Inflammatory macrophage treated with lipopolysaccharide for 4 hours (primary cell): ENCODE measurements around the gene C10orf67.
"Not testable (repeated sequence)": the region's sequence is repeated elsewhere in the genome, so short reads cannot be mapped to it uniquely, and the experiment has no call there.

ENCODE experiments used
- DNase-seq: peaks from one replicate; pipeline ENCODE4 v3.0.0-alpha.2; 2020

C10orf67 gene

DNA sequence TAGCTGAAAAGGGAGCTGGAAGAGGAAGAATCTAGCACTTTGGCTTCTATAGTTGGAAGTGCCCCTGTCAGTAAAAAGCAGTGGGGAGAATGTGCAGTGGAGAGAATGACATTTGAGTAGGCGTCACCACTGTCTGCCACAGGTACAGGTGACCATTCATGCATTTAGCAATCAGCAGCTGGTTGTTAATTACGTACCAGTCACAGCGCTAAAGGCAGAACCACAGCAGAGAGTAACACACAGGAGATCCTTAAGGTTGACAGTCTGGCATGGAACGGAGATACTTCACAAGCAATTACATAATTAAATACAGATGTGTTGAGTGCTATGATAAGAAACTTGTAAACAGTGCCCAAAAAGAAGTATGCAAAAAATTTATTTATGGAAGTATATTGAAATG lies 24.8 kb downstream of the C10orf67 start:
- DNase-seq: no peak

DNA sequence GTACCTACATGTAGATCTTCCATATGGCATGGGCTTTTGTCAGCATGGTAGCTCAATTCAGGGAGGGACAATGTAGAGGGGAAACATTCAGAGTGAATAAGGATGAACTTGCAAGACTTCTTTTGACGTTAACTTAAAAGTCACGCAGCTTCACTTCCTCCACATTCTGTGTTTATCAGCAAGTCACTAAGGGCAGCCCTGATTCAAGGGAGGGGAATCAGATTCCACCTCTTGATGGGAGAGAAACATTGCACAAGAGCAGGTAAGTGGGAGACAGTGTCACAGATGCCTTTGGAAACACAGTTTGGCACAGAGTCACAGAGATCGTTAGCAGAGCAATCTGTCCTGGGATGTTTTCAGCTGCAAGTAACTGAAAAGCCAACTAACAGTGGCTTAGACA lies 26.2 kb downstream of the C10orf67 start:
- no peak for DNase-seq

DNA sequence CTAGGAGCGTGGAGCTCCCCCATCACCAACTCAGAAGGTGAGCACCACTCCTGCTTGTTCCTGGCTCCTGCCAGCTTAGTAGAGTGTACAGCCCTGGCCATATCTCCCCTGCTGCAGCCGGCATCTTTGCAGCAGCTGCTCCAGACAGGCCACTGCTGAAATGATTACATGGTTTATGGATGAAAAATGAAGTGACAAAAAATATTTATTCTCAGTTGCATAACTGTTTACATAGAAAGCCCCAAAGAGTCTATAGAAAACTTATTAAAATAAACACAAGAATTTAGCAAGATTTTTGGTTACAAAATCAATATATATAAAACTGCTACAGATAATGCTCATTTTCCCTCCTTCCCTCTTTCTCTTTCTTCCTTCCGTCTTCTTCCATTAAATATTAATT lies 27.2 kb downstream of the C10orf67 start:
- DNase-seq: no peak

DNA sequence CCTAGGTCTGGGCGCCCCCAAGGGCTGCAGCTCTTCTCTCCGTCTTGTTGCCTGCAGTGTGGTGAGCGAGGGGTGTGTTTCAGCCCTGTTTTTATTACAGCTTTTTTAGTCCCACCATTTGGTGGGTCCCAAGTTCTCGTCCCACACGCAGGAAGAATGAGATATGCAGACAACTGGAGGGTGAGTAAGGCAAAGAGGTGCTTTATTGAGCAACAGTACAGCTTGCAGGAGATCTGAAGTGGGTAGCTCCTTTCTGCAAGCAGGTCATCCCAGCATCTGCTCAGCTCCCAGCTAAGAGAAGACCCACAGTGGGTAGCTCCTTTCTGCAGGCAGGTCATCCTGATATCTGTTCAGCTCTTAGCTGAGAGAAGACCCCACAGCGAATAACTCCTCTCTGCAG lies 28.2 kb downstream of the C10orf67 start:
- no peak for DNase-seq

DNA sequence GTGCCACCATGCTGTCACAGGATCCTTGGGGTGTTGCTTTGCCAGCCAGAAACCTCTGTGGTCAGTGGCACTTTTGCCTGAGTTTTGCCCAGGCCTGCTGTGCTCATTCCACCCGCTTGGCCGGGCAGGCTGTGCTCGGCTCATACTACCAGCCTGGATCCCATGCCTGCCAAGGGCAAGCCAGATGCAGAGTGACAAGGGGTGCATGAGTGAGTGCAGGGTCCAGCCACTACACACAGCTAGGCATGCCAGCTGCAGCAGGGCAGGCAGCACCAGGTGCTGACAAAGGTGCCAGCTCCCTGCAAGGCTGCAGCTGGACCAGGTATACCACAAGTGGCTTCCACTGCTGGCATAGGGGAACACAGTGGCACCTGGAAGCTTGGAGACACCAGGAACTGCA lies 28.6 kb downstream of the C10orf67 start:
- DNase-seq: no peak

DNA sequence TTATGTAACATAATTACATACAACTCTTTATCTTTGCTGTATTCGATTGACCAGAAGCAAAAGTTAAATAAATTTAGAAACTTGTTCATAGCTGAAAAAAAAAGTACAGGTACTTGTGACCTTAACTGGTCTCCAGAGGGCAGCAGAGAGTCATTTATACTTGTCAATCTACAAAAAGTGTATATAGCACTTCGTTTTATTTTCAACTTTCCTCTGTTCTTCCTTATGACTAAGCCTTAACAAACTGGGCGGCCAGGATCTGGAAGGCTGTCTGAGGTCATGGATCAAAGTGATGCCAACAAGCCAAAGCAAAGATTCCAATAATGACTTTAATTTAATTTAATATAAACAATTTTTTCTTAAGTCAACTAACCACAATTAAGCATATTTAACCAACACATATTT lies 29.8 kb downstream of the C10orf67 start:
- peak; percentile 87 for DNase-seq

DNA sequence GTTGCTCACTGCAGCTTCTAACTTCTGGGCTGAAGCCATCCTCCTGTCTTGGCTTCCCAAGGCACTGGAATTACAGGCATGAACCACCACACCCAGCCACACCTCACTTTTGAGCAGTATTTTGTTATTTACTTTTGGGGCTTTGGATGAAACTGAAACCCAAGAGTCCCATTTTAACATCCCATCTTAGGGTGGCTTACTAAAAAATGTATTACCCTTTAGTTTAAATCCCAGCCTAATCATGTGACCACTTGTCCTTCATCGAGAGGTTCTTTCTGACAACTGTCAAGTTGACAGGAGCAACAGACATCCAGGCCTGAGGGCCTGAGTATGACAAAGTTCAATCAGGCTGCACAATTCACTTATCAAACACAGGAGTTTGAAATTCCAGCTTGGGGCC lies 33.6 kb downstream of the C10orf67 start:
- DNase-seq: no peak

DNA sequence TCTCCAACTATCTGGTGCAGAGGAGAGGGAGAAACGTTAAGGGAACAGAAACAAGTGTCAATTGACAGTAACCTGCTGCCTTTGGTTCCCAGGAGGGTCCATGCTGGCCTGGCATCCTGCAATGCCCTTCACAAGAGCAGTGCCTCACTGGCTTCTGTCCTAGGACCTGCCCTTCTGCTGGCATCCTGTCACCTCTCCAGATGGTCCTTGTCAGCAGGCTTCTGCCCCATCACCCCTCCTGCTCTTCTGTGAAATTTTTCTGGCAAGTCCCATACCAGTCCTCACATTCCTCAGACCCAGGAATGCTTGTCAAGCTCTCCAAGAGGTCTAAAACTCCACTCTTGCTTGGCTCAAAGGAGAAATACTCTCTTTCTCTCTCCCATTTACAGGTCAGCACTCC lies 34.2 kb downstream of the C10orf67 start:
- DNase-seq: no peak

DNA sequence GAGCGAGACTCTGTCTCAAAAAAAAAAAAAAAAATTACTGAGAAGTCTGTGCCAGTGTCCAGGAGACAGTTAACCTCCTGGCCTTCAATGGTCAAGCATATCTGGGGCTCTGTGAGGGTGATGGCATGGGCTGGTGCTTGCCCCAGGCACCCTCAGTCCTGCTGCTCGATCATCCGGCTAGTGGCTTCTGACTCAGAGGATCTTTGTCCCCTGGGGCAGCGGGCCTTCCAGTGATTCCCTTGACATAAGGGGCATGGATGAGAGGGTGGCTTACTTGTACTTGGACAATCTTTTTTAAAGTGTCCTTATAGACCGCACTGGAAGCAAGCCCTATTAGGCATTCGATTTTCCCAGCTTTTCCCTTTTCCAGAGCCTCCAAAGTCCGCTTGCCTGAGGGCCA lies 44.6 kb downstream of the C10orf67 start:
- not testable (repeated sequence) for DNase-seq

DNA sequence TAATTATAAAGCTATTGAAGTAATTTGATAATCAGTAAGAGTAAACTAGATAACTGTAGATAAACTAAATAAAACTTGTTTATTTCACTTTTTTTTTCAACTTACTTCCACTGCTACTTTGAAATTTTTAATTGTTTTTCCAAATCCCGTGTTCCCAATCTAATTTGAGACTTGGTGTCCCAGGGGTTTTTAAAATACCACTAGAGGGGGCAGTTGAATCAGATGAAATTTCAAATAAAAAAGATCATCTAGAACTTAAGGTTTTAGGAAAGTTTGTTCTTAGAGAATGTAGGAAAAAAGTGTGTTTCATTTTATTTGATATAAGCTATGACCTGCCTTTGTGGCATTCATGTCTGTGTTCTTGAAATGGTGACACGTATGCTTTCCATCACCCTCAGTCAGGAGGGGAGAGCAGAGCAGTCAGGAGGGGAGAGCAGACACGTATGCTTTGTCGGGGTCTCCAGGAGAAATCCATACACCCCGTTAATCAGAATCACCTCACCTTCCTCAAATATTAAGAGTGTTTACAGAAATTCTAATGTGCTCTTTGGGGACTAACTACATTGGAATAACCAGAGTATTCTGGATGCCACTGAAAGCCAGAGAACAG lies 49.9 kb downstream of the C10orf67 start:
- no peak for DNase-seq

DNA sequence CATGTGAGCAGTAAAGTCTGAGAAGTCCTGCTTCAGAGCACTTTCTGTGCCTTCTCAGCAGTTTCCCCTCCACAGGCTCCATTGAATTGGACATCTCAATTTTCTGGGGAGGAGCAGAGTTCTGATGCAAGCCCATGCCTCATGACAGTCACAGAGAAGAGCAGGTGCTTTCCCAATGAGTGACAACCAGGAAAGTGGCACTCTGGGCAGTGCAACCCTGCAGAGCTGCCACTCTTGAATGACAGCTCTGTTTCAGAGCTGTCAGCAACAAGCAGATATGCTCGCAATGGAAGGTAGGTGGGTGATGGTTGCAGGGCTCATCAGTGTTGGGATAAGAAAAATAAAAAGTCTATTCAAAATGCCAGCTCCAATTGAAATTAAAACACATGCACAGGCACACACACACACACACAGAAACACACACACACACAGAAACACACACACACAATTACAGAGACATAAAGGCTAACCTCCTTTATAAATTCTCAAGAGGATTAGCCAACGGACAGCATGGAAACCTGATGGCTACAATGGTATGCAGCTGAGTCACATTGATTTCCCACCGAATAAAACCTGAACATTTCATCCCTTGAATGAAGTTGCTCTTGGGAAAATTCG lies 50.5 kb downstream of the C10orf67 start:
- DNase-seq: peak; percentile 4

DNA sequence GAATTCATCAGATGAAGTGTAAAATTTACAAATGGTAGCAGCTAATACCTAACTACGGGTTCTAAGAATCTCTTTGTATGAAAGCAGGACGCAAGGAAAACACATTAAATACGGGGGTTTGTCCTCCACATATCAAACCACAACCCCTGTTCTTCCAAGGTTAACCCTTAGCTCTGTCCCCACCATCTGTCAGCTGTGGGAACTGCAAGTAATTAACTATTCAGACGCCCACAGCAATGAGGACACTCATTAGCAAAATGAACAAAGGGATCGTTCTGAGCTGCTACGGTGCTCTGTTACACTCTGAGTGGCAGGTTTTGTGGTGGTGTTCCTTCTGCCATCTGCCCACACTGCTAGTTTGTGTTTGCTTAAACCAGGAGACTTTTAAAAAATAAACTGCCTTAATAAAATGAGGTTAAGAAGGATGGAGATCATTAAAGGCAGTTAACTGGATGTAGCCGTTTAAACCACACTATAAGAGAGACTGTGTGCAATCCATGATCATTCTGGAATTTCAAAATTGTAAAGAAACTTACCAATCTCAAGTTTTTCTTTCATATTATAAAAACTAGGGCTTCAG lies 51.4 kb downstream of the C10orf67 start:
- DNase-seq: peak; percentile 32

DNA sequence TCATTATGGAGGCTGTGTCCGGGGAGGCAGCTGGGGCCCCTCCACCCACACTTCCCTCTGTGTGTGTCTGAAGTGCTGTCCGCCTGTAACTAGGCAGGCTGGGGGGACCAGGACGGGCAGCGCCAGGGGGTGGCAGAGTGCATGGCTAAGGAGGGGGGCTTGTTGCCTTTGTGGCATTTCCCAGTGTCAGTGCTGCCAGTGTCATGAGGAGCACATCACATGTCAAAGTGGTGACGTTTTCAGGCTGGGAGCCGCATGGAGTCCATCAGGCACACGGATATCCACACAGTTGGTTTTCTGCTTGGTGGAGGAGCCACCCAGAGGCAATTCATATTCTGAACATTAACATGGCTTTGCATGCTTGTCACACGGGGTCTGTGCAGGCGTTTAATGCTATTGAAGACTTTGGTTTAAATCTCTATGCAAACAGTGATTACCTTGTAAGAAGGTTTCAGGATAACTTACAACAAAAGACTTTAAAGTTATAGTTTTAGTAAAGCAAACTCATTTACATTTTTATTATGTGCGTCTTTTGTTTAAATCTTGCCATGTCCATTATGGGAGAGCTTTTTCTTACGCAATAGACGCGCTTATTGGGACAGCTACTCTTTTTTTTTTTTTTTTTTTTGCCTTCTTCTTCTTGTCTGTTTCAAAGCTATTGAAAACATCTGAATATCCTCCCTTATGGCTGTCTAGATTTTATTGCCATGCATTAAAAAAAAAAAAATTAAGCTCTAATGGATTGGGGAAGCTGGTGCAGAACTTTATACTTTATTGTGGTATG lies 52.9 kb downstream of the C10orf67 start:
- DNase-seq: no peak

DNA sequence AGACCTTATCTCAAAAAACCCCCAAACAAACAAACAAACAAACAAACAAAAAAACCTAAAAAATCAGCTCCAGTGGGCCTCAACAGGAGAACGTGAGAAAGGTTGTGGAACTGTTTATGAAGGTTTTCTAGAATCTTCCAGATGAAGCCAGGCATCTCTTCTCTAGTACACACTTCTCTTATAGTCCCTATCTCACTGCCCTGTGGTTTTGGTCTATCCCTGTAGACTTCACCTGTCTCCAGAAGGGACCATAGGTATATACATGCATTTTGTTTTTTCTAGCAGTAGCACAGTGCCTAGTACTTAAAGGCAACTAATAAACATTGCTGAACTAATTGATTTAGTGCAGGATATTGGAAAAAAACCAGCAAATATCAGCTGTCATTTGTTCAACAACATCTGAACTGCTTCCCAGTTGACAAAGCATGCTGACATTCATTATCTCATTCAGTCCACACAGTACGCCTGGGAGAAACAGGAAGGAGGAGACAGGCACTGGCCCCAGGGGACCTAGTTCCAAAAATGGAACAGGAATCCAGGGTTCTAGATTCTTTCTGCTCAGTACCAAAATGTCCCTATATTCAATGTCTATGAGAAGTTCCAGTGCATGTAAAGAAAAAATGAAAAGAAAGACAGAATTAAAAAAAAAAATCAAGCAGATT lies 59.8 kb downstream of the C10orf67 start:
- DNase-seq: no peak

DNA sequence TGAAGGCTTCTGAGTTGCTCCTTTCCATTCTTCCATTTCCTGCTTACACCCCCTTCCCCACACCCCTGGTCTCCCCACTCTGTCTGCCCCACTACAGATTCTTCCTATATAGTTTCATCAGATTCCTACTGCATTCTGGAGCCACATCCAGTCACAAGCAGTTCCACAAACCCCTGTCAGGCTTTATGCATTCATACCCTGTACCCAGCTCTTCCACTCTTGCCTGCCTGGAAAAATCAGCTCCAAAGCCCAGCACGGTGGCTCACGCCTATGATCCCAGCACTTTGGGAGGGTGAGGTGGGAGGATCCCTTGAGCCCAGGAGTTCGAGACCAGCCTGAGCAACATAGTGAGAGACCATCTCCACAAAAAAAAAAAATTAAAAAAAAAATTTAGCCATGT lies 60.4 kb downstream of the C10orf67 start:
- DNase-seq: no peak

DNA sequence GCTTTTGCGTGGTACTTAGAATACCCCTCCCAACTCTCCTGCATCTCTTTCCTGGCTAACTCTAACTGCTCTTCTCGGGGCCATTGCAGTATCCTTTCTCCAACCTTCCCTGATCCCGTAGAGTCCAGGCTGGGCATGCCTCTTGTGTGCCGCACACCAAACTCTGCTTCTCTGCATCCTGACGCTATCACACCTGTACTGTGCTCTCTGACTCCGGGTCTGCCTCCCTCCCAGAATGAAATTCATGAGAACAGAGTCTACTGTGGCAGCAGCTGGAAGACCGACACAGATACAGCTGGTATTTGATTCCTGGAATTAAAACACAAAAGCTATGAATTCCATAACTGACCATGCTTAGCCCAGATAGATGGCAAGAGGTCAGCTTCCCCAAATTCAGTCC lies 60.9 kb downstream of the C10orf67 start:
- no peak for DNase-seq

DNA sequence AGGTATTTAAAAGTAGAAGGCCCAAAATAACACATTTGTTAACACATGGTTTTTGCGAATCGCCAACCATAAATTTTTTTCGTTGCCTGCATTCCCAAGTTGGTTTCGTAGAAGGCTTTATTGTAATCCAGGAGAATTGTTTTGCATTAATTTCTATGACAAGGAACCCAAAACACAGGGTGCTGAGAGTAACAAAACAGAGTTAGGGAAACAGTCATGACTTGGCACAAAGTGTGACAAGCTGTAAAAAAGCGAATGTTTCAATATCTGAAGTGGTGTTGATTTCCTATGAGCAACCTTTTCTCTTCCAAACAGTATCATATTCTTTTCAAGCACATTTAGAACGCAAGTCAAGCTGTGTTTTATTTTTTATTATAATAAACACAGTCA lies 63.6 kb downstream of the C10orf67 start:
- DNase-seq: no peak

DNA sequence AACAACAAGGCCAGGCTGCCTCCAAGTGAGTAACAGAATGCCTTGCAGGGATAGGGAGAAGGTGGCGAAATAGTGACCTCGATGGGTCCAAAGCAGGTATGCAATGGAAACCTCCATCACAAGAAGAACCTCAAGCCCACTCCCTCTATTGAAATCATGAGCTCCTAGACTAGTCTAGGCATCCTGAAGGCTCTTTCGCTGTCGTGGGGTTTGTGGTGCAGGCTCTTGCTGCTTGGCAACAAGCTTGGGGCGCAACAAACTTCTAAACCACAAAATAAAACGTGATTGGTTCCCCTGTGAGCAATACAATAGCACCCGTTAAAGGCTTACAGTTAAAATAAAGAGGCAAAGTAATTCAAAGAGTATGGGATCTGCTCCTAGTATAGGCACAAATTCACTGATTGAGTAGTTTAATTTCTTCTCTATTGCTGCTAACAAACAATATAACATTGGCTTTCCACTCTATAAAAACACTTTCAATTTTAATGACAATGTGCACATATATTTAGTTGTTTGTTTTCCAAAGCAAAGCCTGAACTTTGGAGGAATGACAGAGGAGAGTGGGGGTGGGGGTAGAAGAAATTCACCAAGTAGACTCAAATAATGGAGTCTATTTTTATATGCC lies 64.1 kb downstream of the C10orf67 start:
- DNase-seq: no peak

DNA sequence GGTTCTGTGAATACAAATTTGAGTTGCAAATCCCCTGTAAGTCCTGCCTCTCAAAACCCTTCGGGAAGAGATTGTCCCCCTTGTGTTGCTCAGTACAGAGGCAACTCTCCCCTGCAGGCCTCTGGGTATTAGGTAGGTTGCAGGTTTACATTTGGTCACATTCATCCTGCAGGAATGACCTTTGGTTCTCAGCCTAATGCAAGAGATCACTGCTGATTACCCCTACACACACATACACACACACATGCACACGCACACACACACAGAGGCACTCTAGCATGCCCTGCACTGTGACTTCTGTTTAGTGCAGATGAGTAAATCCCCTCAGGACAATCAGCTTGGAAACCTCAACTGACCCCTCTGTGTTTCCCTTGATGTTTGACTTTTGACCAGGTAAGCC lies 69.2 kb downstream of the C10orf67 start:
- no peak for DNase-seq

DNA sequence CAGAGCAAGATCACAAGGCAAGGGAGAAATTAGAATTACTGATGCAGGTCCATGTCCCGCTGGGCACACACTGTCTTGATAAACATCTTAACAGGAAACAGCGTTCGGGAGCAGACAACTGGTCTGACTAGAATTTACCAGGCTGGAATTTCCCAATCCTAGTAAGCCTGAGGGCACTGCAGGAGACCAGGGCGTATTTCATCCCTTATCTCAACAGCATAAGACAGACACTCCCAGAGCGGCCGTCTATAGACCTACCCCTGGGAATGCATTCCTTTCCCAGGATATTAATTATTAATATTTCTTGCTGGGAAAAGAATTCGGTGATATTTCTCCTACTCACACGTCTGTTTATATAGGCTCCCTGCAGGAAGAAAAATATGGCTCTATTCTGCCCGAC lies 70.4 kb downstream of the C10orf67 start:
- not testable (repeated sequence) for DNase-seq

DNA sequence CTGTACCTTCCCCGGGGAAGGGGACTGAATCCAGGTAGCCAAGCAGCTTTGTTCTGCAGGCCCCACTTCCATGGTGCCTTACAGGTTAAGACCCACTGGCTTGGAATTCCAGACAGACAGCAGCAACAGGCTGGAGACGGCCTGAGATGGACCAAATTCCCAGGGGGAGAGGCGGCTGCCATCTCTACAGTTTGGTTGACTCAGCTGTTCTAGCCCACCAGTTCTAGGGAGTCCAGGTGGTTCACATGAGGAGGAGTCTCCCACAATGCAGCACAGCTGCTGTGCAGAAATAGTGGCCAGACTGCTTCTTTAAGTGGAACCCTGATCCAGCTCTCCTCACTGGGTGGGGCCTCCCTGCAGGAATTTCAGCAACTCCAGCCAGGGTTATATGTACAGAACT lies 74.1 kb downstream of the C10orf67 start:
- DNase-seq: no peak

DNA sequence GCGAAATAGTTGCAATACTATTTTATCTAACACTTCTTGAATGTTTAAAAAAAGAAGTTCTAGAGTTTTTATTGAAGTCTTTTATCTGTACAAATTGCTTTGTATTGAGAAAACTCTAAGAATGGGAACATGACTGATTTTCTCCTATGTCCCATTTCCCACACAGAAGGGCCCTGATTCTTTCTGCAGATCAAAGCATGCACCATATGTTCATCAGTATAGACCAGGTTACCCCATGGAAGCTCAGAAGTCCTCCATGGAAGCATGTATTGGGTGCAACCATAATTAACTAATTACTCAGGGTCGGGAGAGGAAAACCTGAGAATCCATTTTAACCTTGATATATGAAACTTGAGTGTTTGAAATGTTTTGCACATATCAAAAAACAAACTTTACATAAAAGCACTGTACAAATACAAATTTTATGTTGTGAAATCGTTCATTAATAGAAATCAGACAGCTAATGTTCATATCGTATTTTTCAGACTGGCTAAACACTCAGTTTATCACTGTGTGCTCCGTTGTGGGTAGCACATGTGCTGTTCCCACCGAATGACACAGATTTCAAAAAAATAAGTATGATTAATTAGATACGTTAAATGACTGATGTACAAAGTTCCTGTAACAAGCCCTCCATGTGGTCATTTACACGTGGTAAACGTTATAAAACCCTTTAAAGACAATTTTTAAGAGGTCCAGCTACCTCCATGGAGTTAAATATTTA lies 81.0 kb downstream of the C10orf67 start:
- no peak for DNase-seq
